OCI-M1 (cell line): ENCODE data around the gene SPACA7.
"Not testable (repeated sequence)": the region's sequence is repeated elsewhere in the genome, so short reads cannot be mapped to it uniquely, and the experiment has no call there.

Experiments
- DNase-seq: peaks from one replicate; lab custom pipeline; 2025; lab: John Stamatoyannopoulos, UW

Gene SPACA7

GRCh38 chr13:112424098-112424497, 47.9 kb downstream of the SPACA7 start:
- DNase-seq = no peak

GRCh38 chr13:112428704-112429103, 52.5 kb downstream of the SPACA7 start:
- DNase-seq = peak; percentile 2

GRCh38 chr13:112431734-112432133, 55.6 kb downstream of the SPACA7 start:
- DNase-seq = no peak

GRCh38 chr13:112432734-112433133, 56.6 kb downstream of the SPACA7 start:
- not testable (repeated sequence) for DNase-seq

GRCh38 chr13:112433517-112433916, 57.4 kb downstream of the SPACA7 start:
- not testable (repeated sequence) for DNase-seq

GRCh38 chr13:112434032-112434431, 57.9 kb downstream of the SPACA7 start:
- no peak for DNase-seq

- DNase-seq = no peak
Observed at GRCh38 chr13:112434937-112435523, 58.9 kb downstream of the SPACA7 start.

- DNase-seq = no peak
Observed at GRCh38 chr13:112435973-112436372, 59.8 kb downstream of the SPACA7 start.

- no peak for DNase-seq
Observed at GRCh38 chr13:112438094-112438493, 61.9 kb downstream of the SPACA7 start.

GRCh38 chr13:112438515-112438914, 62.4 kb downstream of the SPACA7 start:
- no peak for DNase-seq

GRCh38 chr13:112441226-112441625, 65.1 kb downstream of the SPACA7 start:
- DNase-seq = no peak

GRCh38 chr13:112441779-112442310, 65.7 kb downstream of the SPACA7 start:
- DNase-seq = no peak

GRCh38 chr13:112442483-112443090, 66.4 kb downstream of the SPACA7 start:
- DNase-seq = no peak

- peak; percentile 13 for DNase-seq
Observed at GRCh38 chr13:112443191-112443994, 67.2 kb downstream of the SPACA7 start.

- DNase-seq = peak; percentile 79
Observed at GRCh38 chr13:112443995-112444311, 67.8 kb downstream of the SPACA7 start.

- DNase-seq = no peak
Observed at GRCh38 chr13:112444416-112445399, 68.6 kb downstream of the SPACA7 start.

GRCh38 chr13:112445411-112446271, 69.5 kb downstream of the SPACA7 start:
- DNase-seq = no peak

GRCh38 chr13:112446347-112446861, 70.2 kb downstream of the SPACA7 start:
- DNase-seq = no peak

GRCh38 chr13:112446867-112447266, 70.7 kb downstream of the SPACA7 start:
- no peak for DNase-seq

- DNase-seq = no peak
Observed at GRCh38 chr13:112447306-112447705, 71.2 kb downstream of the SPACA7 start.
